HepG2 (cell line): ENCODE results near the gene IBA57.

Source experiments
- AGO2 ChIP-seq: fragments of 200-400 bp; formaldehyde crosslinking; optimal IDR thresholded peaks from 2 replicates; pipeline ENCODE3; 2017; ENCODE audit warnings: mild to moderate bottlenecking, low read depth, low read length, moderate library complexity
- KLF13 ChIP-seq: sonication (generic); formaldehyde crosslinking; IDR thresholded peaks from 2 replicates; pipeline ENCODE4 v1.4.0; 2020; ENCODE audit warnings: mild to moderate bottlenecking, missing genetic modification reagents
- NCOR1 ChIP-seq: fragments of 200-600 bp; sonication (generic); IDR thresholded peaks from 2 replicates; pipeline ENCODE4 v1.7.0; 2017; ENCODE audit warnings: antibody characterized with exemption, low read length, borderline replicate concordance
- ZHX2 ChIP-seq, 2 experiments: sonication (generic) in 1 of 2; formaldehyde crosslinking in 1 of 2; IDR thresholded peaks; 2 replicates each; pipeline versions ENCODE4 v1.6.1 to v1.9.0; 2014 to 2022; ENCODE audit warnings: antibody characterized with exemption in 1 of 2, borderline replicate concordance in 1 of 2, inconsistent platforms in 1 of 2, low read depth in 1 of 2, missing genetic modification reagents in 1 of 2

GRCh38 chr1:228169345-228169744, 3.7 kb downstream of the IBA57 start:
- TF ChIP-seq ZHX2 (IDR thresholded peaks at IDR 0.05; ENCODE audit: low read depth) (no peak), ZHX2 (CRISPR knock-in tag; IDR thresholded peaks at IDR 0.05; ENCODE audit: borderline replicate concordance) (no peak), AGO2 (no peak), KLF13 (CRISPR knock-in tag) (no peak), NCOR1 (no peak)
